Stimulated activated CD4-positive, alpha-beta T cell treated with anti-CD3 and anti-CD28 coated beads, Interleukin-2, amount 100 ng/mL, for 4 hours (primary cell): ENCODE measurements around the gene TGFB2.
"Not testable (repeated sequence)": the region's sequence is repeated elsewhere in the genome, so short reads cannot be mapped to it uniquely, and the experiment has no call there.

Experiments used
- DNase-seq: peaks from one replicate; pipeline ENCODE4 v3.0.0-alpha.2; 2020; ENCODE audit warnings: low read depth

TGFB2 gene

GRCh38 chr1:218344814-218345672 lies at the start of gene TGFB2:
Gene TGFB2 (plus strand): TSS chr1:218345336. CDS start chr1:218346702, 1,366 bp downstream.
- DNase-seq = no peak

GRCh38 chr1:218296162-218296561 lies 49.0 kb upstream of the TGFB2 start:
- DNase-seq = no peak

- no peak for DNase-seq
Measured at GRCh38 chr1:218297461-218297860, 47.7 kb upstream of the TGFB2 start.

GRCh38 chr1:218297867-218298266 lies 47.3 kb upstream of the TGFB2 start:
- no peak for DNase-seq

- DNase-seq = no peak
Measured at GRCh38 chr1:218298398-218298797, 46.7 kb upstream of the TGFB2 start.

GRCh38 chr1:218299416-218299815 lies 45.7 kb upstream of the TGFB2 start:
- no peak for DNase-seq

- no peak for DNase-seq
Measured at GRCh38 chr1:218301217-218301616, 43.9 kb upstream of the TGFB2 start.

GRCh38 chr1:218302155-218302554 lies 43.0 kb upstream of the TGFB2 start:
- no peak for DNase-seq

GRCh38 chr1:218303176-218303879 lies 41.8 kb upstream of the TGFB2 start:
- no peak for DNase-seq

- no peak for DNase-seq
Measured at GRCh38 chr1:218304281-218305039, 40.7 kb upstream of the TGFB2 start.

GRCh38 chr1:218305472-218306064 lies 39.6 kb upstream of the TGFB2 start:
- DNase-seq = no peak

- DNase-seq = no peak
Measured at GRCh38 chr1:218312509-218312908, 32.6 kb upstream of the TGFB2 start.

- DNase-seq = no peak
Measured at GRCh38 chr1:218314316-218314715, 30.8 kb upstream of the TGFB2 start.

- no peak for DNase-seq
Measured at GRCh38 chr1:218315638-218316037, 29.5 kb upstream of the TGFB2 start.

GRCh38 chr1:218317061-218317460 lies 28.1 kb upstream of the TGFB2 start:
- DNase-seq = no peak

- DNase-seq = not testable (repeated sequence)
Measured at GRCh38 chr1:218320182-218320581, 25.0 kb upstream of the TGFB2 start.

GRCh38 chr1:218322762-218323161 lies 22.4 kb upstream of the TGFB2 start:
- DNase-seq = no peak

GRCh38 chr1:218323568-218324225 lies 21.4 kb upstream of the TGFB2 start:
- no peak for DNase-seq

GRCh38 chr1:218324226-218324580 lies 20.9 kb upstream of the TGFB2 start:
- no peak for DNase-seq

GRCh38 chr1:218328769-218329168 lies 16.4 kb upstream of the TGFB2 start:
- DNase-seq = no peak

- no peak for DNase-seq
Measured at GRCh38 chr1:218330043-218330623, 15.0 kb upstream of the TGFB2 start.
